ENCODE results near the gene LGR6.

LGR6 gene

GRCh38 chr1:202200112-202200548 lies 6.5 kb downstream of the LGR6 start:
- DNase-seq: no peak

GRCh38 chr1:202200669-202201068 lies 7.1 kb downstream of the LGR6 start:
- no peak for DNase-seq

GRCh38 chr1:202201266-202201665 lies 7.7 kb downstream of the LGR6 start:
- DNase-seq: no peak

- no peak for DNase-seq
Observed at GRCh38 chr1:202201971-202202370, 8.4 kb downstream of the LGR6 start.

- DNase-seq: no peak
Observed at GRCh38 chr1:202202500-202203168, 9.0 kb downstream of the LGR6 start.

GRCh38 chr1:202203238-202204039 lies 9.8 kb downstream of the LGR6 start:
- DNase-seq: no peak

GRCh38 chr1:202204065-202204464 lies 10.5 kb downstream of the LGR6 start:
- no peak for DNase-seq

GRCh38 chr1:202205523-202206190 lies 12.1 kb downstream of the LGR6 start:
- DNase-seq: no peak

- no peak for DNase-seq
Observed at GRCh38 chr1:202207292-202207691, 13.7 kb downstream of the LGR6 start.

- DNase-seq: no peak
Observed at GRCh38 chr1:202208351-202208857, 14.8 kb downstream of the LGR6 start.

- no peak for DNase-seq
Observed at GRCh38 chr1:202210385-202210784, 16.8 kb downstream of the LGR6 start.

GRCh38 chr1:202210969-202211368 lies 17.4 kb downstream of the LGR6 start:
- no peak for DNase-seq

GRCh38 chr1:202212787-202213186 lies 19.2 kb downstream of the LGR6 start:
- DNase-seq: no peak

- DNase-seq: no peak
Observed at GRCh38 chr1:202213361-202214088, 19.9 kb downstream of the LGR6 start.

- no peak for DNase-seq
Observed at GRCh38 chr1:202214089-202214843, 20.7 kb downstream of the LGR6 start.

- no peak for DNase-seq
Observed at GRCh38 chr1:202215472-202216130, 22.0 kb downstream of the LGR6 start.

- DNase-seq: no peak
Observed at GRCh38 chr1:202216691-202217090, 23.1 kb downstream of the LGR6 start.

- no peak for DNase-seq
Observed at GRCh38 chr1:202217516-202217915, 23.9 kb downstream of the LGR6 start.

- DNase-seq: no peak
Observed at GRCh38 chr1:202217951-202218350, 24.4 kb downstream of the LGR6 start.

- no peak for DNase-seq
Observed at GRCh38 chr1:202220733-202221132, 27.1 kb downstream of the LGR6 start.
